ENCODE data around the gene RNF17. TPM values are rescaled to one million over a fixed set of nuclear protein-coding genes. Genes with fewer than 3 reads are reported as not detected.

RNF17 gene
- total and polyA plus RNA-seq, 8 donors = 0.15 to 0.43 (median 0.18) TPM; not detected in 5

GRCh38 chr13:24863748-24864540 is 100.0 kb downstream of the RNF17 start:
- DNase-seq = no peak
- no peaks in the 10 kb centered on the region for H3K9me3 ChIP-seq
- H3K27ac ChIP-seq = no peak overlapping the region
- H3K4me3 ChIP-seq = no peak overlapping the region
- TF ChIP-seq POLR2A (IDR thresholded peaks at IDR 0.05) = no peak
- no peak for TF ChIP-seq CTCF (IDR thresholded peaks at IDR 0.05)
- TF ChIP-seq POLR2AphosphoS5 (IDR thresholded peaks at IDR 0.05) = no peak
- no peak for TF ChIP-seq EP300 (IDR thresholded peaks at IDR 0.05)
- H3K27me3 ChIP-seq = no peaks in the 10 kb centered on the region
- H3K36me3 ChIP-seq = no peaks in the 10 kb centered on the region
- 60 to 77% (median 68%) methylated on average over 9 of the region's 9 CpGs for WGBS, 5 donors
- intact Hi-C loops (cut with DNase I; ENCODE audit: low total_unique reads) = no loop called here
- peaks cover 0 to 6% (median 0%) of the 10 kb centered on the region in 4 donors for H3K4me1 ChIP-seq

- WGBS, 5 donors = 87 to 94% (median 90%) methylated on average over 2 of the region's 2 CpGs
Observed at GRCh38 chr13:24864579-24864978, 100.6 kb downstream of the RNF17 start.

GRCh38 chr13:24865163-24865953 is 101.4 kb downstream of the RNF17 start:
- H3K4me1 ChIP-seq = peaks cover 0 to 6% (median 0%) of the 10 kb centered on the region in 4 donors
- H3K36me3 ChIP-seq = no peaks in the 10 kb centered on the region
- 31 to 34% (median 31%) methylated on average over 5 of the region's 5 CpGs for WGBS, 5 donors
- DNase-seq = no peak
- H3K9me3 ChIP-seq = no peaks in the 10 kb centered on the region
- H3K27ac ChIP-seq = no peak overlapping the region
- intact Hi-C loops (cut with DNase I; ENCODE audit: low total_unique reads) = no loop called here
- TF ChIP-seq EP300 (IDR thresholded peaks at IDR 0.05) (no peak), POLR2AphosphoS5 (IDR thresholded peaks at IDR 0.05) (no peak), POLR2A (IDR thresholded peaks at IDR 0.05) (no peak), CTCF (IDR thresholded peaks at IDR 0.05) (no peak)
- H3K27me3 ChIP-seq = no peaks in the 10 kb centered on the region
- no peak overlapping the region for H3K4me3 ChIP-seq

More at GRCh38 chr13:24864579-24864978, 100.6 kb downstream of the RNF17 start:
- intact Hi-C loops (cut with DNase I; ENCODE audit: low total_unique reads) = no loop called here
- Histone ChIP-seq H3K9me3 (no peaks in the 10 kb centered on the region), H3K36me3 (no peaks in the 10 kb centered on the region), H3K27ac (no peak overlapping the region), H3K4me3 (no peak overlapping the region), H3K4me1 (peaks cover 0 to 6% (median 0%) of the 10 kb centered on the region in 4 donors), H3K27me3 (no peaks in the 10 kb centered on the region)
- DNase-seq = no peak
- no peak for TF ChIP-seq EP300 (IDR thresholded peaks at IDR 0.05)
- TF ChIP-seq POLR2A (IDR thresholded peaks at IDR 0.05) = no peak
- TF ChIP-seq POLR2AphosphoS5 (IDR thresholded peaks at IDR 0.05) = no peak
- TF ChIP-seq CTCF (IDR thresholded peaks at IDR 0.05) = no peak

GRCh38 chr13:24866488-24866887 is 102.5 kb downstream of the RNF17 start:
- Histone ChIP-seq H3K4me1 (peaks cover 0 to 6% (median 0%) of the 10 kb centered on the region in 4 donors), H3K4me3 (no peak overlapping the region), H3K27me3 (peaks cover 0 to 2% (median 0%) of the 10 kb centered on the region in 3 donors), H3K36me3 (no peaks in the 10 kb centered on the region), H3K9me3 (no peaks in the 10 kb centered on the region), H3K27ac (no peak overlapping the region)
- WGBS, 5 donors = 78 to 92% (median 84%) methylated on average over 2 of the region's 2 CpGs
- no peak for DNase-seq
- intact Hi-C loops (cut with DNase I; ENCODE audit: low total_unique reads) = no loop called here
- TF ChIP-seq CTCF (IDR thresholded peaks at IDR 0.05) = no peak
- TF ChIP-seq EP300 (IDR thresholded peaks at IDR 0.05) = no peak
- TF ChIP-seq POLR2AphosphoS5 (IDR thresholded peaks at IDR 0.05) = no peak
- no peak for TF ChIP-seq POLR2A (IDR thresholded peaks at IDR 0.05)

All from stomach (tissue), 9 donors.